AG04449 (cell line): Measurements from ENCODE around the gene AGAP1.

Experiments
- CTCF ChIA-PET: fragments of 350-600 bp; formaldehyde crosslinking; extraction: SDS; loops from one replicate; lab custom pipeline; 2021; ENCODE audit warnings: antibody characterized with exemption; lab: Yijun Ruan, JAX
- POLR2A ChIA-PET: fragments of 400-600, 350-600 bp; formaldehyde crosslinking; extraction: SDS; loops from one replicate; lab custom pipeline; 2020; ENCODE audit warnings: antibody characterized with exemption, inconsistent platforms; lab: Yijun Ruan, JAX
- DNase-seq: peaks from one replicate; pipeline ENCODE4 v3.0.0-alpha.2; 2010; ENCODE audit warnings: low read depth, low spot score
- H3K4me3 ChIP-seq: 2 replicates; pipeline ENCODE4 v1.5.1; 2011; ENCODE audit warnings: low read depth, mild to moderate bottlenecking, control low read depth, low read length
- TF ChIP-seq, protein P1 (sequence below): IDR thresholded peaks from one replicate; pipeline ENCODE4 v1.5.1; 2011; ENCODE audit warnings: mild to moderate bottlenecking, moderate library complexity, low read length, control low read depth, inconsistent platforms; ENCODE audit not compliant: insufficient read depth; ENCODE audit errors: missing control alignments

Gene AGAP1

DNA sequence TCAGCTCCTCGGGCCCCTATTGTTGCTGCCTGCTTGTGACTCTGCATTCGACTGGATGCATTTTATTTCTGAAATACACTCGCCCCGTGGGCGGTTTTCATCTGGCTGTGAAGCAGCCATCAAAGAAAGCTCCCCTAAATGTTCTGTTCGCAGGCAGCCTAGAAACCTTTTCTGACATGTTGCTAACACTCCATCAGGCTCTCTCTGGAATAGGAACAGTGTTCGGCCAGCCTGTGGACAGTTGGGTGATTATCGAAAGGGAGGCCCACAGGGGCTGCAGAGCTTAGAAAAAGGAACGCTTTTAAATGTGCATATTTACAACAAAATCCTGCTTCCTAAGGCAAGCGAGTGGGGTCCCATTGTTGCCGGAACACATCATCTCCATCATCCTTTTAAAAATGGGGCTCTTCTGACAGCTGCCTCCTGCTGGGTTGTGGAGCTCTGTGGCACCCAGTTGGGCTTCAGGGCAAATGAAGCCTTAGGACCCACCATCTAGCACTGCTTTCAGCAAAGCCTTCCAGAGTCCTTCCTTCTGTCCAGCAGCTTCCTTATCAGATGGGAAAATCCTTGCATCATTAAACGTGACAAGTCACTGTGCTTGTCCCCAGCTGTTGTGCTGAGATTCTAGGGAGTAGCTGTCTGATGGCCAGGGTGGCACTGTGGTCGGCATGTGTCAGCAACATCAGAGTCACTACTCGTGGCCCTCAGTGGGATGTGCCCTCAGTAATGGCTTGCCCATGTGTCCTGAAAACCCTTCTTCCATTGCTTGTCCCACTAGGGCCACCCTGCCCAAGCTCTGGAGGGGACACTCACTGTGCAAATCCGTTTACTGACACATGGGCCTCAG lies 571.7 kb downstream of the AGAP1 start:
- H3K4me3 ChIP-seq, result no peak overlapping the region
- ChIA-PET CTCF (interaction anchor here (0.7 kb wide), 1 partner anchor 300 kb away, joined by 3 read pairs; no protein-coding TSS in a partner anchor), POLR2A (no interaction called here)
- DNase-seq, result no peak
- TF ChIP-seq, protein P1, sequence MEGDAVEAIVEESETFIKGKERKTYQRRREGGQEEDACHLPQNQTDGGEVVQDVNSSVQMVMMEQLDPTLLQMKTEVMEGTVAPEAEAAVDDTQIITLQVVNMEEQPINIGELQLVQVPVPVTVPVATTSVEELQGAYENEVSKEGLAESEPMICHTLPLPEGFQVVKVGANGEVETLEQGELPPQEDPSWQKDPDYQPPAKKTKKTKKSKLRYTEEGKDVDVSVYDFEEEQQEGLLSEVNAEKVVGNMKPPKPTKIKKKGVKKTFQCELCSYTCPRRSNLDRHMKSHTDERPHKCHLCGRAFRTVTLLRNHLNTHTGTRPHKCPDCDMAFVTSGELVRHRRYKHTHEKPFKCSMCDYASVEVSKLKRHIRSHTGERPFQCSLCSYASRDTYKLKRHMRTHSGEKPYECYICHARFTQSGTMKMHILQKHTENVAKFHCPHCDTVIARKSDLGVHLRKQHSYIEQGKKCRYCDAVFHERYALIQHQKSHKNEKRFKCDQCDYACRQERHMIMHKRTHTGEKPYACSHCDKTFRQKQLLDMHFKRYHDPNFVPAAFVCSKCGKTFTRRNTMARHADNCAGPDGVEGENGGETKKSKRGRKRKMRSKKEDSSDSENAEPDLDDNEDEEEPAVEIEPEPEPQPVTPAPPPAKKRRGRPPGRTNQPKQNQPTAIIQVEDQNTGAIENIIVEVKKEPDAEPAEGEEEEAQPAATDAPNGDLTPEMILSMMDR, result no peak

DNA sequence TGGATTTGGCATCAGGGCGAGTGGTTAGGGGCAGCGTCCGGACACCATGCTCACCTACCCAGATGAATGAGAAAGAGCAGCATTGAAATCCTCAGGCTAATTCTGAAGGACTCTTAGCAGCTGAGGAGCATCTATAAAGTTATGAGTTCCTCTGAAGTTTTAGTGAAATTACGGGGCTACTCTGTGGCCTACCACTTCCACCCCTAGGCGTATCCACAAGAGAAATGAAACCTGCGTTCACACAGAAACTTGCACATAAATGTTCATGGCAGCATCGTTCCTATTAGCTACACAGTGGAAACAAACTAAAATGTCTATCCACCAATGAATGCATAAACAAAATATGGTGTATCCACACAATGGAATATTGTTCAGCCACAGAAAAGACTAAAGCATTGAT lies 576.4 kb downstream of the AGAP1 start:
- ChIA-PET CTCF (interaction anchor here (0.6 kb wide), 1 partner anchor 20 kb away, joined by 3 read pairs; no protein-coding TSS in a partner anchor), POLR2A (no interaction called here)
- TF ChIP-seq, protein P1, result no peak
- H3K4me3 ChIP-seq, result no peak overlapping the region
- no peak for DNase-seq

DNA sequence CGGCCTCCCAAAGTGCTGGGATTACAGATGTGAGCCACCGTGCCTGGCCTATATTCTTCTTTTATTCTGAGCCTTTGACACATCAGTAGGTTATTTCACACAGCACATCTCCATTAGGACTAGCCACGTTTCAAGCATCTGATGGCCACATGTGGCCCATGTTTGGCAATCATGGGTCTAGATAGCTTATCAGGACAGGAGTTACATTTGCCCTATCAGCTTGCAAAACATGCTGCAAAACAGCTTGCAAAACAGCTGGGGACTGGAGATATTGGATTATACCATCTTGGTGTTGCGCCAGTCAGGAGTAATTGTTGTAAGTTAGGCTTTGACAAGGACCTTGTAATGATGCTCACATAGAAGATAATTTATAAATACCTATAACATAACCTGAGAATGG lies 579.4 kb downstream of the AGAP1 start:
- CTCF ChIA-PET, result interaction anchor here (1.2 kb wide), 1 partner anchor 294 kb away, joined by 3 read pairs; no protein-coding TSS in a partner anchor
- TF ChIP-seq, protein P1, result no peak
- POLR2A ChIA-PET, result no interaction called here
- no peak for DNase-seq
- no peak overlapping the region for H3K4me3 ChIP-seq

DNA sequence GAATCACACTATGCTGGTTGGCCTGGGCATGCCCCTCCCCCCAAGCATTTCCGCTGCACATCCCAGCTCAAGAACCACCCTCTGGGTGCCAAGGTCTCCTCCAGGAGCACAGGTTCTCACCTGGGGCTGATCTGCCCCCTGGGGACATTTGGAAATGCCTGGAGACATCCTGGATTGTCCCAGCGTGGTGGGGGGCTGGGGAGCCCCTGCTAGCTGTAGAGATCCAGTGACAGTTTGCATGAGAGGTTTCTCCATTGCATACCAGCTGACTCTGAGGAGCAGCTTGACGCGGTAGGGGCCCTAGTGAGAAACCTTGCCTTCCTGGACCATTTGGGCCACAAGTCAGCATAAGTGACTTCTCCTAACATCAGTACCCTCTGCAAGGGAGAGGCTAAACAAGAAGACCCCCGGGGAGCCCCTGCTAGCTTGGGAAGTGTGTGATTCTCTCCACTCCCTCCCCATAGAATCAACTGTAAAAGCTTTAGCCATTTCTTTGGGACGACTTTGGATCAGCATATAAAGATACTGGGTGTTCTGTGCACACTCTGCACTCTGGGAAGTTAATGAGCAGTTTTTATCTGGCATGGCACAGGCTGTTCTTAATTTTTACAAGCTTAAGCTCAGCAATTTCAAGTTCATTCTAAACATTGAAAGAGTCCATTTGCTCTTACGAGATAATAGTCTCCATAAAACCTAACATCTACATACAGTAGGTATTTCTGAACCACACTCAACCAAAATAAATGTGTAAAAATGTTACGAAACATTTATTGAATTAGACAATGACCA lies 580.2 kb downstream of the AGAP1 start:
- CTCF ChIA-PET, result interaction anchor here (1.2 kb wide), 1 partner anchor 295 kb away, joined by 3 read pairs; no protein-coding TSS in a partner anchor
- TF ChIP-seq, protein P1, result no peak
- H3K4me3 ChIP-seq, result no peak overlapping the region
- no peak for DNase-seq
- POLR2A ChIA-PET, result no interaction called here

DNA sequence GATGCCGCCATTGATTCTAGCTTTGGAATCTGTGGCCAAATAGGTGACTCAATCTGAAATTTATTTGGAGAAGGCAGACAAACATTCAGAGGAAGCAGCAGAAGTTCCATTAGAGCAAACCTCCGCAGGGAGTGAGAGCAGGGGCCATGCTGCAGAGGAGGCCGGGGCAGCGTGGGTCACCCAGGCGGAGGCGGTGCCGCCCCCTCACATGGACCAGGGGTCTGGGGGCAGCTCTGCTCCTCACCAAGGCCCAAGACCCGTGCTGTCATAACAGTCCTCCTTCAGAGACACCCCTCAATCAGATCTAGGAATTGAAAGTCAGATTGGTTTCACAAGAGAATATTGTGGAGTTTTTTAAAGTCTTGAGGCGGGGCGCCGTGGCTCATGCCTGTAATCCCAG lies 582.0 kb downstream of the AGAP1 start:
- ChIA-PET CTCF (no interaction called here), POLR2A (no interaction called here)
- DNase-seq, result no peak
- H3K4me3 ChIP-seq, result no peak overlapping the region
- TF ChIP-seq, protein P1, result no peak
